GM19239 (cell line): ENCODE results near the gene SPACA9.
A peak's percentile ranks its signal among the peaks of the same experiment; 100 is the strongest.

Experiments
- DNase-seq: peaks from one replicate; pipeline ENCODE4 v3.0.0; 2011; ENCODE audit warnings: low spot score; ENCODE audit not compliant: insufficient read length
- FAIRE-seq: peaks from 2 replicates; lab custom pipeline; 2011; peaks lifted over from hg19 to GRCh38; lab: Jason Lieb, UNC

The SPACA9 gene

DNA sequence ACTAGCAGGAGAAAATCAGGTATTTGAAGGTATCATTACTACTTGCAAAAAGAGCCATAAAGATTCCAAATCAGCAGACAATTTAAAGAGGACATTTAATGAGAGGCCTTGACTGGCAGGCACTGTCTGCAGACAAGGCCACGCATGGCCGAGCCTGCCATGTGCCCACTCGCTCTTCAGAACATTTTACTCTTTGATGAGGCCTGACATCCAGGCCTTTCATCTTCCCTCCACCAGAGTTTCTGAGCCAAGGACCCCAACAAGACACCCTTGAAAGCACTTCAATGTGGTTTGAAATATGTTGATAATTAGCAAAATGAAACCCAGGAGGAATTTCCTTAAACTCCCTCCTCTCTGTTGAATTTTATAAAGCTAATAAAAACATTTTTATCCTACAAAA is 17.0 kb upstream of the SPACA9 start:
- DNase-seq: no peak
- no peak for FAIRE-seq

DNA sequence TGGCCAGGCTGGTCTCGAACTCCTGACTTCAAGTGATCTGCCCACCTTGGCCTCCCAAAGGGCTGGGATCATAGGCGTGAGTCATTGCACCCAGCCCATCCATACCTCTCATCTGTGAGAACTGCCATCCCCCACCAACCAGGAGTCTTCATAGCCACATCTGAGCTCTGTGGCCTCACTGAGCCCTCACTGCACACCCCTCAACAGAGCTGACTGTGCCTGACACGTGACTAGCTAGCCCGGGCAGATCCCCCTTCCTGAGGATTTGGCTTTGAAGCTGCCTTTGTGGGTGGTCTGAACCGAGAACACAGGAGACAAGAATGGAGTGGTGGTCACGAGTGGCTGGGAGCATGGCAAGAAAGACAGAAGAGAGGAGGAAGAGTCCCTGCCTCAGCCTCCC is 16.2 kb upstream of the SPACA9 start:
- no peak for DNase-seq
- no peak for FAIRE-seq

GRCh38 chr9:132863096-132863495 is 15.6 kb upstream of the SPACA9 start:
- no peak for DNase-seq
- FAIRE-seq: no peak

DNA sequence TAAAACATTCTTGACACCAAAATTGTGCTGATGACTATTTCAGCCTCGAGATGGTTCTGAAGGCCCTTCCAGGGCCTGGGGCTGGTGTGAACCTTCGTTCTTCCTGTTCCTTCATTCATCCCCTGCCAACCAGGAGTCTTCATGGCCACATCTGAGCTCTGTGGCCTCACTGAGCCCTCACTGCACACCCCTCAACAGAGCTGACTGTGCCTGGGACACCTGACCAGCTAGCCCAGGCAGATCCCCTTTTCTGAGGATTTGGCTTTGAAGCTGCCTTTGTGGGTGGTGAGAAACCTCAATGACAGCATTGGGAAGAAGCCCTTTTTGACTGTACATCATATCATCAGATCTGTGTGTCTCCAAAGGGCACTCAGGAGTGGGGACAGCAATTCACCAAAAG is 14.4 kb upstream of the SPACA9 start:
- no peak for FAIRE-seq

DNA sequence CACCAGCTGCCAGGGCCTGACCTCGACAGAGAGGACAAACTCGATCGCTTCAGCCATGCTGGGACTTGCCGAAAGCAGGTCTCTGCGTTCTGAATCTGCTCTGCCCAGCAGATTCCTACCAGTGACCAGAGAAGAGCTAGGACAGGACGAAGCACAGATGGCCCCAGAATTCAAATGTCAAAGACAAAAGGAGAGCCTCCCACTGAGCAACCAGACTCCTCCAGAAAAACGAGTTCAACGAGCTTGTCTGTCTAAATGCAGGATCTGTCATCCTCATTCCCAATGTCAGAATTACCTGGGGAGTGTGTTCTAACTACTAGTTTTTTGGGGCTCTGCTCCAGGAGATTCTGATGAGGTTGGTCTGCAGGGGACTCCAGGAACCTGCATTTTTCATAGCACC is 14.0 kb upstream of the SPACA9 start:
- DNase-seq: no peak
- FAIRE-seq: no peak

More for the DNA sequence above, 14.4 kb upstream of the SPACA9 start:
- no peak for DNase-seq

DNA sequence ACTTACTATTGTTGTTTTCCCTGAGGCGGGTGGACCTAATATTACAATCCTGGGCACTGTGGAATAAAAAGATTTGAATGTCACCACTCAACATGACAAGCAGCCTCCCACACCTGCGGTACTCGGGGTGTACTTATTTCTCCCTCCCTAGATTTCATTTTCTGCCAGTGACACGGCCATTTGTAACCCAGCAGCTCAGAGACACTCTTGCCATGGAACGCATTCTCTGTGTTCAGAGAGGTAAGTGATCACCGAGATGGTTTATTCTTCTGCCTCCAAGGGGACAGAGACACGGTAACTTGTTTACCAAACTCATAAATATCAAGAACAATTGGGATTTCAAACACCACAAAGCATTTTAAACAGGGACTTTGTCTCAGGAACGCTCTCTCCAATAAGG is 11.8 kb upstream of the SPACA9 start:
- DNase-seq: no peak

DNA sequence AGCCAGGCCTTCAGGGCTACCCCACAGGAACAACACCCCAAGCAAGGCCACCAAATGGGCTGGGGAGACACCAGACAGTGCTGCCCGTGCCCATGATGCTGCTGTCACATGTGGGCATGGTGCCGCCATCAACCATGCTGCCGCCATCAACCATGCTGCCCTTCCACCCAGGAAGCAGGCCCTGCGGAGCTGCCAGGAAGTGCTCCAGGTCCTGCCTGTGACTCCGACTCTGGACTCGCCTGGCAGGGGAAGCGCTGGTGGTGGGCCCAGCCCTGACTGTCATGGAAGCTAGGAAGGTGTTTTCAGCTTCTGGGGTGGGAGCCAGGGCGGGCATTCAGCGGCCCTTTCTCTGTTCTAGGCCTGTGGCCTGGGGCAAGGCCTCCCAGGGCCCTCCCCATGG is 9.4 kb upstream of the SPACA9 start:
- no peak for DNase-seq
- FAIRE-seq: no peak

More for the DNA sequence above, 11.8 kb upstream of the SPACA9 start:
- FAIRE-seq: no peak

DNA sequence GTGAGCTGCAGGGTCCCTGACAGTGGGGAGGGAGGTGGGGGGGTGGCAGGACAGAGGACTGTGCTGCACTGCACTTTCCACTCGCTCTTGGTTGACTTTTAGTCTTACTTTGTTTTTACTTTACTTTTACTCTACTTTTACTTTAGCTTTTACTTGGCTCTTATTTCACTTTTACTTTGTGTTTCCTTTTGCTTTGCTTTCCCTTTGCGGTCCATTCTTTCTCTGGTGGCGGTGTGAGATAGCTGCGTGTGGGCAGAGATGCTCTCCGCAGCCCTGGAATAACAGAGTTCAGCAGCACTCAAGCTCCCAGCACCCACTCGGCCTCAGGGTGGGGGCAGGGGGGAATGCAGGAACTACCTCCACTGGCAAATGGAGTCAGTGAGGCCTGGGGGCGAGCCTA is 5.3 kb upstream of the SPACA9 start:
- DNase-seq (no peak), FAIRE-seq (peak; percentile 35)

DNA sequence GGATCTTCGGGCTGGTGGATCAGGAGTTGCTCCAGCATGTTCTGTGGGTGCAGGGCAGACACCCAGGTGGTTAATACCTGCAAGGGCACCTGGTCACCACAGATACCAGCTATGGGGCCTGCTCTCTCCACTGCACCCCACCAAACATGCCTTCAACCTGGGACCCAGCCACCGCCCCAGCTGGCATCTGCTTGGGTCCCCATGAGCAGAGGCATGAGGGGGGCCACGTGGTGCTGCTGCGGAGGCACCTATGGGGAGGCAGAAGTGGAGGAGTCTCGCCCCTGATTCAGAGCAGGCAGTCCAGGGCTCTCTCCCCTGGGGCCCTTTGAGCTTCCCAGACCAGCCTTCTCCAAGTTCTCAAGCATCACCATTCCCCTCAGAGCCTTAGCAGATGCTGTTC is 3.5 kb upstream of the SPACA9 start:
- no peak for DNase-seq
- FAIRE-seq: no peak

GRCh38 chr9:132876849-132877248 is 1.8 kb upstream of the SPACA9 start:
- FAIRE-seq: no peak
- DNase-seq: no peak

GRCh38 chr9:132877458-132877823 is 1.3 kb upstream of the SPACA9 start:
- no peak for FAIRE-seq

DNA sequence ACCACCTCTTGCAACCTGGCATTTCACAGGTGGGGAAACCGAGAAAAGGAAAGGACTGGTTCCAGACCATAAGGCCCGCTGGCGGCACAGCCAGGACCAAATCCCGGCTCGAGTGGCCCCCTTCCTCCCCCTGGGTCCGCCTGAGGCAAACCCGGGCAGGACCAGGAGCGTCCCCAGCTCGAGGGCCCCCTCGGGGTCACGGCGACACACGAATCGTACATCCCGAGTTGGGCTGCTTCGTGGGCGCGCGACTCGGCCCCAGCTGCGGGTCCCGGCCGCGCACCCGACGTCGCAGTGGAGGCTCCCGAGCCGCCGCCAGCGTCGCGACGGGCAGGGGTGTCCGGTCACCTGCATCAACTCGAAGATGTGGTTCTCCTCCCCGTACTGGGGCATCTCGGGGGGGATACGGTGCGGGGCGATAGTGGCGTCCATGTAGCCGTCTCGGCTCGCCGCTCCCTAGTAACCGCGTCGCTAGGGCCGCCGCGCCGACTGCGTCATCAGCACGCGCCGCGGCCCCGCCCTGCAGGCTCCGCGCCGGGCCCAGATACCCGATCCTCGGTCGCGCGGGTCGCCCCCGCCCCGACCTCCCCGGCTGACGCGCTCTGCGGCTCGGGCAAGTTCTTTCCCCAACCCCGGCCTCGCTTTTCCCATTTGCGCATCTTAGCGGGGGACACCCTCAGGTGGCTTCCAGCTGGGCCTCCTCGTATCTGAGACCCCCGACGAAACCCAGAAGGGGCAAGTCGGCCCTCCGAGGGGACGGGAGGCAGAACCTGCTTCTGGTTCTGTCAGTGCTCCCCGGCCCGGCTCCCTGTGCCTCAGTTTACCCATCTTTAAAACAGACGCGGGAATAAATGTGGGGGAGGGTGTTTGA is 639 bp upstream of the SPACA9 start, which contains the start of gene AK8:
TSS of gene AK8 (minus strand) at position 461 of the 871 bp plus-strand sequence. CDS start at position 432, 29 bp downstream.
- FAIRE-seq: peak; percentile 78
- peak; percentile 94 for DNase-seq

More at GRCh38 chr9:132877458-132877823, 1.3 kb upstream of the SPACA9 start:
- DNase-seq: no peak

GRCh38 chr9:132879457-132880323 is 992 bp downstream of the SPACA9 start:
- no peak for DNase-seq
- FAIRE-seq: no peak

DNA sequence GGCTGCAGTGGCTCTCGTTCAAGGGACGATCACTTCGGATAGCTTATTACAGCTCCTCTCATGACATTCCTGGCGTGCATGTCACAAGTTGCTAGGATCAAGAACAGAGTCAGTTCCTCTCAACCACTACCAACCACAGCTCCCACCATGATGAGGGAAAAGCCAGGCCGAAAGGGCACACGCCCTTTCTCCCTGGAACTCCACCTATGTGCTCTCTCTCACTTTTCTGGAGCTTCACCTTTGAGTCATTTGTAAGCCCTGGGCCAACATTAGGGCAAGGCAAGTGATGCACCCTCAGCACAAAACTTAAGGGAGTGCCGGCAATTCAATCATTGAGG is 1.6 kb downstream of the SPACA9 start:
- no peak for FAIRE-seq
- no peak for DNase-seq

GRCh38 chr9:132881826-132882225 is 3.1 kb downstream of the SPACA9 start:
- FAIRE-seq (no peak), DNase-seq (no peak)

DNA sequence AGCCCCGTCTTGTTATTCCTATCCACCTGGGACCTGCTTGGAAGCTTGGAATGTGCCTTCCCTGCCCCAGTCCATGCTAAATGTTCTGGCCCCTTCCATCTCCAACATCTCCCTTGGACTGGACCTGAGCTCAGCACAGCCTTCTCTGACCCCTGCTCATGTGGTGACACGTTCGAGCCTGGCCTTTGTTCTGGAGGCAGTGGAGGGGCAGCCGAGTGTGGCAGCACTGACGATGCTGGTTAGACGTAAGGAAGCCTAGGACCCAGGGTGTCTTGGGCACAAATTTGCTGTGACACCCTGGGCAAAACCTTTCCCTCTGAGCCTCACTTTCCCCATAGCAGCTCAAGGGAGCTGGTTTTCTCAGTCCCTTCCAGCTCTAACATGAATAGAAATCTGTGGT is 3.9 kb downstream of the SPACA9 start:
- FAIRE-seq (no peak), DNase-seq (no peak)

DNA sequence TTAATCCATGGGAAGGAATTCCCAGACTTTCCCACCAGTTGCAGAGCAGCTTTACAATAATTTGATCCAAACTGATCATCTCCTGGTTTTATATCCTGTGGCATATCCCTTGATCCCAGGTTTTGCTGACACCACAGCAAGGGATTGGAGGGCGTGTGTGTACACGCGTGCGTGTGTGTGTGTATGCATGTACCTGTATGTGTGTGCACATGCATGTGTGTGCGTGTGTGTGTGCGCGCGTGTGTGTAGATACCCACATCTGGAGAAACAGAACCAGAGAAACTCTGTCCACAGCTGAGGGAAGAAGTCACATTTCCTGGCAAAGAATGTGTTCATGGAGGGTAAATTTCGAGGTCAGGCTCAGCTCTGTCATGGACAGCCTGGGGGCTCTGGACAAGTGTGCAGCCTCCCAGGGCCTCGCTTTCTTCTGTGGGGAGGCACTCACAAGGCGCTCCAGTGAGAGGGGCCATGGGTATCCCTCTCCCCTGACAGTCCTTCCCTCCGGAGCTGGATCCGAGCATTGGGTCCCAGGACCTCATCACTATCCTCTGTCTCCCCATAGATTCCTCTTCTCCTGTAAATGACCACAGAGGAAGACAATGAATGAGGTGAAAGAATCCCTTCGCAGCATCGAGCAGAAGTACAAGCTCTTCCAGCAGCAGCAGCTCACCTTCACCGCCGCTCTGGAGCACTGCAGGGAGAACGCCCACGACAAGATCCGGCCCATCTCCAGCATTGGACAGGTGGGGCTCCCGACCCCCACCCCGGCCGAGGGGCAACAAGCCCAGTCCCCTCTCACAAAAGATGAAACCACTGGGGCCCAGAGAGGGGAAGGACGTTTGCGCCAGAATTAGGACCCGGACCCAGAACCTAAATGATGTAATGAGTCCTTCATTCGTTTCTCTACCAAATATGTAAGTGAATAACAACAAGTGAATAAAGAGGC is 4.9 kb downstream of the SPACA9 start:
- FAIRE-seq: no peak

GRCh38 chr9:132885720-132886333 is 7.1 kb downstream of the SPACA9 start:
- DNase-seq: no peak
- no peak for FAIRE-seq

More for the DNA sequence above, 4.9 kb downstream of the SPACA9 start:
- no peak for DNase-seq

- DNase-seq: no peak
- FAIRE-seq: no peak
Observed at GRCh38 chr9:132886334-132886725, 7.6 kb downstream of the SPACA9 start.
